ENCODE results near the gene OTUB2.

OTUB2 gene

DNA sequence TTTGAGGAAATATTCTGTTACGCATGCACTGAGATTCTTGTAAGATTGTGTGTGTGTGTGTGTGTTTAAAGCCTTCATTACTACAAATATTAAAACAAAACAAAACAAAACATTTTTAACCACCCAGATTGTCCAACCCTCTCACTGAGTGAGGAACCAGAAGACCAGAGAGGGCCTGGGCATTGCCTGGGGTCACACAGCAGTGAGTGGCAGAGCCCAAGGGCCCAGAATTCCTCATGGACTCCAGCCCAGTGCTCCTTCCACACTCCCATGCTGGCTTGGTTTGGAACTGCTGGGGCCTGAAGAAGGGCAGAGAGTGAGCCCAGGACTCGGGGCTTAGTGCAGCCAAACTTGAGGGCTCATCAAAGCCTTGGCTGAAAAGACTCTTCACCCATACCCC, 1.6 kb upstream of the OTUB2 start:
- no peak overlapping the region for H3K18ac ChIP-seq (ENCODE audit: low read length)
- peaks cover 16 to 31% of the 10 kb centered on the region in 2 donors for H3K4me1 ChIP-seq (ENCODE audit: control insufficient read depth in 2 of 2, insufficient read depth in 1 of 2, low read depth in 1 of 2, low read length in 2 of 2)
- H4K91ac ChIP-seq (ENCODE audit: low read depth, low read length, poor library complexity), result no peak overlapping the region
- no peak overlapping the region for H3K23ac ChIP-seq (ENCODE audit: low read depth, low read length, poor library complexity)
- no peak overlapping the region for H3K14ac ChIP-seq (ENCODE audit: low read length)
- no CpG with 5 or more reads among the region's 2 CpGs for WGBS, 2 donors (ENCODE audit: extremely low coverage in 2 of 2, insufficient read length in 2 of 2, insufficient replicate concordance in 1 of 2)
- H3K27ac ChIP-seq (replicated peaks; ENCODE audit: low read length), result no peak overlapping the region
- H3K9me3 ChIP-seq (replicated peaks in 1 of 2; ENCODE audit: control insufficient read depth in 2 of 2, insufficient read depth in 1 of 2, low read depth in 1 of 2, low read length in 2 of 2), result no peaks in the 10 kb centered on the region
- H2BK5ac ChIP-seq (ENCODE audit: low read length), result no peak overlapping the region
- H3K9ac ChIP-seq (ENCODE audit: low read depth, low read length, poor library complexity), result no peak overlapping the region
- DNase-seq (ENCODE audit: low spot score), result no peak
- H4K8ac ChIP-seq (ENCODE audit: low read depth, low read length), result no peak overlapping the region
- H3K27me3 ChIP-seq (ENCODE audit: control insufficient read depth in 3 of 3, insufficient read depth in 3 of 3, low read depth in 1 of 3, low read length in 3 of 3), result no peaks in the 10 kb centered on the region
- no peaks in the 10 kb centered on the region for H3K79me1 ChIP-seq (ENCODE audit: low read depth, low read length)
- H2BK120ac ChIP-seq (ENCODE audit: low read depth, low read length), result no peak overlapping the region
- H3K36me3 ChIP-seq (replicated peaks in 1 of 2; ENCODE audit: control insufficient read depth in 2 of 2, insufficient read depth in 2 of 2, low read length in 2 of 2), result no peaks in the 10 kb centered on the region
- H2BK15ac ChIP-seq (ENCODE audit: low read length), result no peak overlapping the region
- H2BK12ac ChIP-seq (ENCODE audit: low read length), result no peak overlapping the region
- H3K4me3 ChIP-seq (ENCODE audit: low read length in 2 of 2), result peak overlapping the region in 1 of 2 donors; percentile 18
- H2AFZ ChIP-seq (ENCODE audit: low read length), result no peak overlapping the region
- H3K4me2 ChIP-seq (ENCODE audit: insufficient read depth, low read length, poor library complexity, severe bottlenecking), result no peak overlapping the region
- H2AK5ac ChIP-seq (ENCODE audit: low read depth, low read length), result peak overlapping the region; percentile 4
- H3K4ac ChIP-seq (ENCODE audit: low read length), result no peak overlapping the region

- no peak overlapping the region for H2BK15ac ChIP-seq (ENCODE audit: low read length)
- H2BK5ac ChIP-seq (ENCODE audit: low read length), result no peak overlapping the region
- H4K91ac ChIP-seq (ENCODE audit: low read depth, low read length, poor library complexity), result no peak overlapping the region
- H2BK12ac ChIP-seq (ENCODE audit: low read length), result no peak overlapping the region
- no peak overlapping the region for H3K23ac ChIP-seq (ENCODE audit: low read depth, low read length, poor library complexity)
- H3K27me3 ChIP-seq (ENCODE audit: control insufficient read depth in 3 of 3, insufficient read depth in 3 of 3, low read depth in 1 of 3, low read length in 3 of 3), result no peaks in the 10 kb centered on the region
- H2AK5ac ChIP-seq (ENCODE audit: low read depth, low read length), result no peak overlapping the region
- no peak overlapping the region for H3K14ac ChIP-seq (ENCODE audit: low read length)
- H3K4ac ChIP-seq (ENCODE audit: low read length), result no peak overlapping the region
- H3K4me3 ChIP-seq (ENCODE audit: low read length in 2 of 2), result peak overlapping the region in 1 of 2 donors; percentile 55
- no peak overlapping the region for H3K27ac ChIP-seq (replicated peaks; ENCODE audit: low read length)
- no peak overlapping the region for H3K18ac ChIP-seq (ENCODE audit: low read length)
- peak overlapping the region; percentile 98 for H2AFZ ChIP-seq (ENCODE audit: low read length)
- H3K4me1 ChIP-seq (ENCODE audit: control insufficient read depth in 2 of 2, insufficient read depth in 1 of 2, low read depth in 1 of 2, low read length in 2 of 2), result peaks cover 16 to 29% of the 10 kb centered on the region in 2 donors
- no peaks in the 10 kb centered on the region for H3K9me3 ChIP-seq (replicated peaks in 1 of 2; ENCODE audit: control insufficient read depth in 2 of 2, insufficient read depth in 1 of 2, low read depth in 1 of 2, low read length in 2 of 2)
- no peak overlapping the region for H4K8ac ChIP-seq (ENCODE audit: low read depth, low read length)
- no peak overlapping the region for H2BK120ac ChIP-seq (ENCODE audit: low read depth, low read length)
- no peak overlapping the region for H3K9ac ChIP-seq (ENCODE audit: low read depth, low read length, poor library complexity)
- H3K79me1 ChIP-seq (ENCODE audit: low read depth, low read length), result no peaks in the 10 kb centered on the region
- no peak for DNase-seq (ENCODE audit: low spot score)
- H3K4me2 ChIP-seq (ENCODE audit: insufficient read depth, low read length, poor library complexity, severe bottlenecking), result no peak overlapping the region
- no peaks in the 10 kb centered on the region for H3K36me3 ChIP-seq (replicated peaks in 1 of 2; ENCODE audit: control insufficient read depth in 2 of 2, insufficient read depth in 2 of 2, low read length in 2 of 2)
- WGBS, 2 donors (ENCODE audit: extremely low coverage in 2 of 2, insufficient read length in 2 of 2, insufficient replicate concordance in 1 of 2), result no CpG with 5 or more reads among the region's 6 CpGs
These were observed 420 bp upstream of the OTUB2 start for GRCh38 chr14:94025720-94026119.

DNA sequence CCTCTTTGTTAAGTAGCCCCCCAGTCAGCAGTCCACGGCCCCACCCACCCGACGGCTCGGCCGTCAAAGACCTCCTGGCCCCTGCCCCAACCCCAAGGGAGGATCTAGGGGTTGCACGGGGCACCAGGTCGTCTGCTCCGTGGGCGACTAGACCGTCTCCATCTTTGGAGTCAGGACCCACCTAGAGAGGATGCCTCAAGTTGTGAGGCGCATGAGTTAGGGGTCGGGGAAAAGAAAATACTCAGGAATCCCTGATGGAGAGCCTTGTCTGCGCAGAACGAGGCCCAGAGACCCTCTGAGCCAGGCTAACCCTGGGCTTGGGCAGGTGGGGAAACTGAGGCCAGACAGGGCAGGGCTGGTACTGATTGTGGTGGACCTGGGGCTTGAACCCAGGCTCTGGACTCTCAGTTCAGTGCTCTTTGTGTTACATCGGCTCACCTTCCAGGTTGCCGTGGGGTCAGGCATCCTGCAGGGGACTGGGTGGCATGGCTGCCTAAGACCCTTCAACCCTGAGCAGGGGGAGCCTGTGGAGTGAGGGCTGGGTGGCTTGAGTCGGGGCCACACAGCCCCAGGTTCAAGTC, 839 bp downstream of the OTUB2 start:
- no peak overlapping the region for H3K4ac ChIP-seq (ENCODE audit: low read length)
- peak overlapping the region; percentile 98 for H2AFZ ChIP-seq (ENCODE audit: low read length)
- H3K4me3 ChIP-seq (ENCODE audit: low read length in 2 of 2), result peak overlapping the region; percentile 55 to 82
- peak overlapping the region; percentile 45 for H3K18ac ChIP-seq (ENCODE audit: low read length)
- peak overlapping the region; percentile 52 for H3K4me2 ChIP-seq (ENCODE audit: insufficient read depth, low read length, poor library complexity, severe bottlenecking)
- H2AK5ac ChIP-seq (ENCODE audit: low read depth, low read length), result peak overlapping the region; percentile 95
- no peak overlapping the region for H2BK5ac ChIP-seq (ENCODE audit: low read length)
- H3K23ac ChIP-seq (ENCODE audit: low read depth, low read length, poor library complexity), result no peak overlapping the region
- H4K91ac ChIP-seq (ENCODE audit: low read depth, low read length, poor library complexity), result no peak overlapping the region
- no CpG with 5 or more reads among the region's 17 CpGs for WGBS, 2 donors (ENCODE audit: extremely low coverage in 2 of 2, insufficient read length in 2 of 2, insufficient replicate concordance in 1 of 2)
- H3K4me1 ChIP-seq (ENCODE audit: control insufficient read depth in 2 of 2, insufficient read depth in 1 of 2, low read depth in 1 of 2, low read length in 2 of 2), result peaks cover 13 to 21% of the 10 kb centered on the region in 2 donors
- no peaks in the 10 kb centered on the region for H3K9me3 ChIP-seq (replicated peaks in 1 of 2; ENCODE audit: control insufficient read depth in 2 of 2, insufficient read depth in 1 of 2, low read depth in 1 of 2, low read length in 2 of 2)
- peak overlapping the region; percentile 84 for H3K9ac ChIP-seq (ENCODE audit: low read depth, low read length, poor library complexity)
- no peaks in the 10 kb centered on the region for H3K79me1 ChIP-seq (ENCODE audit: low read depth, low read length)
- DNase-seq (ENCODE audit: low spot score), result no peak
- no peak overlapping the region for H4K8ac ChIP-seq (ENCODE audit: low read depth, low read length)
- no peak overlapping the region for H2BK15ac ChIP-seq (ENCODE audit: low read length)
- no peak overlapping the region for H3K27ac ChIP-seq (replicated peaks; ENCODE audit: low read length)
- no peak overlapping the region for H2BK12ac ChIP-seq (ENCODE audit: low read length)
- H3K36me3 ChIP-seq (replicated peaks in 1 of 2; ENCODE audit: control insufficient read depth in 2 of 2, insufficient read depth in 2 of 2, low read length in 2 of 2), result no peaks in the 10 kb centered on the region
- no peaks in the 10 kb centered on the region for H3K27me3 ChIP-seq (ENCODE audit: control insufficient read depth in 3 of 3, insufficient read depth in 3 of 3, low read depth in 1 of 3, low read length in 3 of 3)
- peak overlapping the region; percentile 12 for H3K14ac ChIP-seq (ENCODE audit: low read length)
- H2BK120ac ChIP-seq (ENCODE audit: low read depth, low read length), result no peak overlapping the region

DNA sequence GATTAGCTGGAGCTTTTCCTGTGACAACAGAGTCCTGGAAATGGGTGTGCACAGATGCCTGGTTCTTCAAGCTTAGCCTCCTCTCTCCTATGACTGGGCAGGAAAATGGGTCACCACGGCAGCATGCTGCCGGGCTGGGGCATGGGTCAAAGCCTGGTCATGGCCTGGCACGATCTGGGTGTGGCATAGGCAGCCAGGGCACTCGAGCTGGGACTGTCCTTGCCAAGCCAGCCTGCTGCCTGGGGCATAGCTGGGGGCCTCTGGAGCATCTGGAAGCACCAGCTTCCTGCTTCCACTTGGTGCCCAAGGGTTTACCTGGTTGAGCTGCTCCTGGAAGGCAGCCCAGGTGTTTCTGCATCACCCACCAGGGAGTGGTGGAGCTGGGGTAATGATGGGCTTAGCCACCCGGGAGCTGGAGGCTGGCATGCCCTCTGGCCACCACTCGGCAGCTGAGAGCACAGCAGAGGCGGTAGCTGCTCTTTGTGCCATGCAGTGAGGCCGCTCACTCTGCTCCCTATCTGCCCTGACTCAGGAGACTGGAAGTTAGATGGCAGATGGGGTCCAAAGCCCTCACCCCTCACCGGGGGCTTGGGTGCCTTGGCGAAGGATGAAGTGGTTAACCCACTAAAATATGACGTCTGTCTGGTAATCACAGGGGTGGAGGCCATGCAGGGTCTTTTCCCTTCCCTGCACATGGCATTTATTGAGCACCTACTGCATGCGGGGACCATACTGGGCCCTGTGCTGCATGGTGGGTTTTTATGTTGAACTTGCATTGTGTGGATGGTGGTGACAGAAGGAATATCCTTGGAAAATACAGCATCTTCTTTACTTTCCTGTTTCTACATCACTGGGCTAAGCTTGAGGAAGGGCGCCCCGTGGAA, 1.7 kb downstream of the OTUB2 start:
- peak overlapping the region; percentile 42 for H2BK12ac ChIP-seq (ENCODE audit: low read length)
- peak overlapping the region; percentile 31 for H3K23ac ChIP-seq (ENCODE audit: low read depth, low read length, poor library complexity)
- no peak overlapping the region for H2BK15ac ChIP-seq (ENCODE audit: low read length)
- no peaks in the 10 kb centered on the region for H3K36me3 ChIP-seq (replicated peaks in 1 of 2; ENCODE audit: control insufficient read depth in 2 of 2, insufficient read depth in 2 of 2, low read length in 2 of 2)
- peak overlapping the region; percentile 20 for H3K4me2 ChIP-seq (ENCODE audit: insufficient read depth, low read length, poor library complexity, severe bottlenecking)
- H3K9me3 ChIP-seq (replicated peaks in 1 of 2; ENCODE audit: control insufficient read depth in 2 of 2, insufficient read depth in 1 of 2, low read depth in 1 of 2, low read length in 2 of 2), result no peaks in the 10 kb centered on the region
- H2BK5ac ChIP-seq (ENCODE audit: low read length), result no peak overlapping the region
- no peak overlapping the region for H3K4me3 ChIP-seq (ENCODE audit: low read length in 2 of 2)
- H3K27me3 ChIP-seq (ENCODE audit: control insufficient read depth in 3 of 3, insufficient read depth in 3 of 3, low read depth in 1 of 3, low read length in 3 of 3), result no peaks in the 10 kb centered on the region
- H4K8ac ChIP-seq (ENCODE audit: low read depth, low read length), result no peak overlapping the region
- no CpG with 5 or more reads among the region's 14 CpGs for WGBS, 2 donors (ENCODE audit: extremely low coverage in 2 of 2, insufficient read length in 2 of 2, insufficient replicate concordance in 1 of 2)
- H3K14ac ChIP-seq (ENCODE audit: low read length), result no peak overlapping the region
- no peak overlapping the region for H4K91ac ChIP-seq (ENCODE audit: low read depth, low read length, poor library complexity)
- no peak overlapping the region for H3K18ac ChIP-seq (ENCODE audit: low read length)
- H3K9ac ChIP-seq (ENCODE audit: low read depth, low read length, poor library complexity), result no peak overlapping the region
- no peak overlapping the region for H2BK120ac ChIP-seq (ENCODE audit: low read depth, low read length)
- no peak overlapping the region for H2AFZ ChIP-seq (ENCODE audit: low read length)
- no peaks in the 10 kb centered on the region for H3K79me1 ChIP-seq (ENCODE audit: low read depth, low read length)
- H3K27ac ChIP-seq (replicated peaks; ENCODE audit: low read length), result no peak overlapping the region
- DNase-seq (ENCODE audit: low spot score), result no peak
- H3K4me1 ChIP-seq (ENCODE audit: control insufficient read depth in 2 of 2, insufficient read depth in 1 of 2, low read depth in 1 of 2, low read length in 2 of 2), result peaks cover 5 to 14% of the 10 kb centered on the region in 2 donors
- no peak overlapping the region for H3K4ac ChIP-seq (ENCODE audit: low read length)
- H2AK5ac ChIP-seq (ENCODE audit: low read depth, low read length), result peak overlapping the region; percentile 95

Data from neuronal stem cell (in vitro differentiated cells).